ENCODE results near the gene MMD2.
"Not testable (repeated sequence)": the region's sequence is repeated elsewhere in the genome, so short reads cannot be mapped to it uniquely, and the experiment has no call there.

DNA sequence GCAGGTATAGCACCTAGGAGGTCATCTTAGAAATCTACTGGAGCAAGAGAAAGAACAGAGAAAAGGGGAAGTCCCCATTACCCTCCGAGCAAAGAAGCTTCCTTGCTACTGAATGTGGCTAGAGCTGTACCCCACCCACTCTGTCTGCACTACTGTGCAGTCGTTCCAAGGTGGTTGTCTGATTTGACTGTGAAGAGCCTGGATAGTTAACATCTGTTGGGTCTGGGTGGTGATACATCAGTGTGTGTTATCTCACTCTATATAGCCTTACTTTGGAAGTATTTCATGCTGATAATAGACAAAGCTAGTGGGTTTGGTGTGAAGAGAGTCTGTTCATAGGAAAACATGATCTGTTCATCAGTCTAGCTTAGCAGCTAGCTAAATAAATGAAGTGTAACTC, 23.8 kb upstream of the MMD2 start:
- not testable (repeated sequence) for TF ChIP-seq EZH2 (IDR thresholded peaks at IDR 0.05; ENCODE audit: borderline replicate concordance, insufficient read depth, low read length, poor library complexity, severe bottlenecking); CTCF (IDR thresholded peaks at IDR 0.05; ENCODE audit: poor library complexity, severe bottlenecking); MXI1 (conservative IDR thresholded peaks at IDR 0.05; ENCODE audit: poor library complexity, severe bottlenecking); TAF1 (IDR thresholded peaks at IDR 0.05; ENCODE audit: low read depth); EP300 (conservative IDR thresholded peaks at IDR 0.05; ENCODE audit: poor library complexity, severe bottlenecking); POLR2AphosphoS5 (IDR thresholded peaks at IDR 0.05); SMC3 (conservative IDR thresholded peaks at IDR 0.05; ENCODE audit: poor library complexity); RAD21 (conservative IDR thresholded peaks at IDR 0.05)
- TF ChIP-seq, protein P1, sequence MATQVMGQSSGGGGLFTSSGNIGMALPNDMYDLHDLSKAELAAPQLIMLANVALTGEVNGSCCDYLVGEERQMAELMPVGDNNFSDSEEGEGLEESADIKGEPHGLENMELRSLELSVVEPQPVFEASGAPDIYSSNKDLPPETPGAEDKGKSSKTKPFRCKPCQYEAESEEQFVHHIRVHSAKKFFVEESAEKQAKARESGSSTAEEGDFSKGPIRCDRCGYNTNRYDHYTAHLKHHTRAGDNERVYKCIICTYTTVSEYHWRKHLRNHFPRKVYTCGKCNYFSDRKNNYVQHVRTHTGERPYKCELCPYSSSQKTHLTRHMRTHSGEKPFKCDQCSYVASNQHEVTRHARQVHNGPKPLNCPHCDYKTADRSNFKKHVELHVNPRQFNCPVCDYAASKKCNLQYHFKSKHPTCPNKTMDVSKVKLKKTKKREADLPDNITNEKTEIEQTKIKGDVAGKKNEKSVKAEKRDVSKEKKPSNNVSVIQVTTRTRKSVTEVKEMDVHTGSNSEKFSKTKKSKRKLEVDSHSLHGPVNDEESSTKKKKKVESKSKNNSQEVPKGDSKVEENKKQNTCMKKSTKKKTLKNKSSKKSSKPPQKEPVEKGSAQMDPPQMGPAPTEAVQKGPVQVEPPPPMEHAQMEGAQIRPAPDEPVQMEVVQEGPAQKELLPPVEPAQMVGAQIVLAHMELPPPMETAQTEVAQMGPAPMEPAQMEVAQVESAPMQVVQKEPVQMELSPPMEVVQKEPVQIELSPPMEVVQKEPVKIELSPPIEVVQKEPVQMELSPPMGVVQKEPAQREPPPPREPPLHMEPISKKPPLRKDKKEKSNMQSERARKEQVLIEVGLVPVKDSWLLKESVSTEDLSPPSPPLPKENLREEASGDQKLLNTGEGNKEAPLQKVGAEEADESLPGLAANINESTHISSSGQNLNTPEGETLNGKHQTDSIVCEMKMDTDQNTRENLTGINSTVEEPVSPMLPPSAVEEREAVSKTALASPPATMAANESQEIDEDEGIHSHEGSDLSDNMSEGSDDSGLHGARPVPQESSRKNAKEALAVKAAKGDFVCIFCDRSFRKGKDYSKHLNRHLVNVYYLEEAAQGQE (IDR thresholded peaks at IDR 0.05; ENCODE audit: borderline replicate concordance), result not testable (repeated sequence)

Measured in neural cell (in vitro differentiated cells).